SW480 (cell line): ENCODE measurements around the gene SRPK3.
"Not testable (repeated sequence)": the region's sequence is repeated elsewhere in the genome, so short reads cannot be mapped to it uniquely, and the experiment has no call there.

Experiments used
- DNase-seq: peaks from one replicate; pipeline ENCODE4 v3.0.0-alpha.2; 2016; ENCODE audit warnings: low spot score

SRPK3 gene

GRCh38 chrX:153745067-153745433 is 35.8 kb upstream of the SRPK3 start:
- DNase-seq: not testable (repeated sequence)

- no peak for DNase-seq
These were observed 34.5 kb upstream of the SRPK3 start for GRCh38 chrX:153746359-153746758.

DNA sequence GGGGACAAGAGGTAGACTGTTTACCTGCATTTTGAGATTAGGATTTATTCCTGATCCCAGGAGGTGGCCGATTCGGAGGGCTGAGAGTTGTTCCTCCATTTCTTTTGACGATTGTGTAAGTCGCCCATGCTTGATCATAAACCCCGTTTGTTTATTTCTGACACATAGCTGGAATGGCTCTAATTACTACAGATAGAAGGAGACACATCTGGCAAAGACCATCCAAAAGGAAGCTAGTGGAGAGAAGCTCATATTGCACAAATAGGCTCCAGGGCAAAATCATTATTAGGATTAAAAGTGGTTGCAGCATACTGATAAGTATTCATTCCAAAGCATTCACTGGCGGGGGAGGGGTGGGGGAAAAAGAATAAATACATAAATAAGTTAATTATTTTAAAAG is 33.9 kb upstream of the SRPK3 start:
- DNase-seq: not testable (repeated sequence)

DNA sequence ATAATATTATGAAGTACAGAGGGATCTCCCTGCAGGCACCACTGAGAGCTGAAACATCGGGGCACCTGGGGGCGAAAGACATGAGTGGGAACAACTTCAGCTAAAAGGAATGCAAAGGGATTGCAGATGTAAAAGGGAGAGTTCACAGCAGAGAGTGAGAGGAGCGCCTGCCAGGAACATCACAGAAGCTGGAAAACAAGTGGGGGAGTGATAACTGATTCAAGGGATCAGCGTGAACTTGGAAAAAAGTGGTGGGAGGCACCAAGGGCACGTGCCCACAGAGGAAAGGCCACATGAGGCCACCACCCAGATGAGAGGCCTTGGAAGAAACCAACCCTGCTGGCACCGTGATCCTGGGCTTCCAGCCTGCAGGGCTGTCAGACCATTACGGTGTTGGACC is 31.8 kb upstream of the SRPK3 start:
- not testable (repeated sequence) for DNase-seq

DNA sequence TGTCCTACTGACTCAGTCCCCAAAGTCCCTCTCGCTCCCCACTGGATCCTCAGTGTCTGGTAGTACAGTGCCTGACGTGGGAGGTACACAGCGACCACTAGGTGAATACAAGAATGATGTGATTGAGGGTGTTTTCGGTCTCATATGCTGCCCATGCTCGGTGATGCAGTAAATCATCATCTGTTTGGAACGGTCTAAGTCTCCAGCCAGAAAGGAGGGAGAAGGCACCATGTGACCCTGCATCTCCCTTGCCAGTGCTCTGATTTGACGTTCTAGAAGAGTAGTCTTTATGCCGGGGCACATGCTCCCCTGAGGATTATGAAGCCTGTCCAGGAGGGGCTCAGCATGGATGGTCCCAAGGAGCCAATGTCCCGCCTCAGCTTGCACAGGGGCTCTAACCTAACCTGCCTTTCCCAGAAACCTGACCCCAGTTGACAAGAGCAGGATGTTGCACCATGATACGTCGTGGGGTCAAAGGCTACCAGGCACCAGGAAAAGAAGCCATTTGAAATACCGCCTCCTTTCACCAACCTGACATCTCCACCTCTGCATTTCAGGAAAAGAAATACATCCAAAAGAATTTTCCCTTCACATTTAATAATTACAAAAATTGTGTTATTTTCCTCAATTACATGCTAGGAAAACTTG is 30.6 kb upstream of the SRPK3 start:
- DNase-seq: no peak

DNA sequence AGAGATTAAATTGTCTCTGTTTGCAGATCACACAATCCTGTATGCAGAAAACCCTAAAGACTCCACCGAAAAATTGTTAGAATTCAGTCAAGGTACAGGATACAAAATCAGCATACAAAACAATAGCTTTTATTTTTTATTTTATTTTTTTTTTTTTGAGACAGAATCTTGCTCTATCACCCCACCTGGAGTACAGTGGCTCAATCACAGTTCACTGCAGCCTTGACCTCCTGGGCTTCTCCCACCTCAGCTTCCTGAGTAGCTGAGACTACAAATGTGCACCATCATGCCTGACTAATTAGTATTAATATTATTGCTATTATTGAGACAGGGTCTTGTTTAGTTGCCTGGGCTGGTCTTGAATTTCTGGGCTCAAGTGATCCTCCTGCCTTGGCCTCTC is 25.7 kb upstream of the SRPK3 start:
- DNase-seq: no peak

GRCh38 chrX:153761863-153762262 is 19.0 kb upstream of the SRPK3 start:
- no peak for DNase-seq

GRCh38 chrX:153762626-153763173 is 18.1 kb upstream of the SRPK3 start:
- DNase-seq: no peak

DNA sequence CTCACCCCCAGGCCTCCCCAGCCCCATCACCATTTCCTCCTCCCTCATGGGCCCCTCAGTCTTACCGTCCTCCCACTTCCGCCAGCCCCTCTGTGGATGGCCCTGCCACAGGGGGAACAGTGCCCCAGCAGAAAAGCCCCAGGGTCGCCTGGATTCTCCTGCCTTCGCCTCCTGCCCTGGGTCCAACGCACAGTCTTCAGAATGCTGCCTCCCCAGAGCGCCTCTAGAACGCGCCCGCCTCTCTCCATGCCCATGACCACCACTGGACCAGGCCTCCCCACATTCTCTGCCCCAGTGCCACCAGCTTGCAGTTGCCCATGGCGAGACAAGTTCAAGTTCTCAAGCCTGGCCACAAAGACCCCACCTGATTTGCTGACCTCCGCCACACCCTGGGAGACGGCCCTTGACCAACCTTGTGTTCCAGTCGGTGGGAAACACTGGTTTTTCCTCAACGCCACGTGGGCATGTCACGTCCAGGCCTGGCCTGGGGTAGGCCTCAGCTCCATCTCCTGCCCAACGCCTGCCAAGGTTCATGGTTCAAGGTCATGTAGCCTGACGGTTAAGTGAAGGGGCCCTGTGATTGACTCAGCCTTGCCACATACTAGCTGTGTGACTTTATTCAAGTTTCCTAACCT is 17.4 kb upstream of the SRPK3 start:
- DNase-seq: no peak

GRCh38 chrX:153763989-153764755 is 16.7 kb upstream of the SRPK3 start, which contains the start of gene PLXNB3:
Gene PLXNB3 (plus strand): TSS chrX:153764249. CDS start chrX:153765536, 1,287 bp downstream.
- peak; percentile 80 for DNase-seq

DNA sequence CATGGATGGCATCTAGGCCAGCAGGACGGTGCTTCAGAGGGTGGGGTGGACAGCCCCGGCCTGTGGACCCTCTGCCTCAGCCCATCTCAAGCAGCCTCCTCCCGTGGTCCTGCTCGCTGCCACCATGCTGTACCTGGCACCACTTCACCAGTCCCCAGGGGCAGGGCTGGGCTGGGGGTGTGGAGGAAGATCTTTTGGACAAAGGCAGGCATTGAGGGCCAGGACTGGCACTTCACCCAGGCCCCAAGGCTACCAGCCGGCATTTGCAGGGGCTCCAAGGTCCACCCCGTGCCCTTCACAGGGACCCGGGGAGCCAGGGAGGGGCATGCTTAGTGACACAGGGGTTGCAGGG is 16.1 kb upstream of the SRPK3 start:
- no peak for DNase-seq

GRCh38 chrX:153765138-153766079 is 15.4 kb upstream of the SRPK3 start:
- DNase-seq: peak; percentile 47

- peak; percentile 91 for DNase-seq
These were observed 14.6 kb upstream of the SRPK3 start for GRCh38 chrX:153766098-153766817.

GRCh38 chrX:153766871-153767673 is 13.8 kb upstream of the SRPK3 start:
- DNase-seq: peak; percentile 42

- no peak for DNase-seq
These were observed 13.2 kb upstream of the SRPK3 start for GRCh38 chrX:153767674-153768055.

DNA sequence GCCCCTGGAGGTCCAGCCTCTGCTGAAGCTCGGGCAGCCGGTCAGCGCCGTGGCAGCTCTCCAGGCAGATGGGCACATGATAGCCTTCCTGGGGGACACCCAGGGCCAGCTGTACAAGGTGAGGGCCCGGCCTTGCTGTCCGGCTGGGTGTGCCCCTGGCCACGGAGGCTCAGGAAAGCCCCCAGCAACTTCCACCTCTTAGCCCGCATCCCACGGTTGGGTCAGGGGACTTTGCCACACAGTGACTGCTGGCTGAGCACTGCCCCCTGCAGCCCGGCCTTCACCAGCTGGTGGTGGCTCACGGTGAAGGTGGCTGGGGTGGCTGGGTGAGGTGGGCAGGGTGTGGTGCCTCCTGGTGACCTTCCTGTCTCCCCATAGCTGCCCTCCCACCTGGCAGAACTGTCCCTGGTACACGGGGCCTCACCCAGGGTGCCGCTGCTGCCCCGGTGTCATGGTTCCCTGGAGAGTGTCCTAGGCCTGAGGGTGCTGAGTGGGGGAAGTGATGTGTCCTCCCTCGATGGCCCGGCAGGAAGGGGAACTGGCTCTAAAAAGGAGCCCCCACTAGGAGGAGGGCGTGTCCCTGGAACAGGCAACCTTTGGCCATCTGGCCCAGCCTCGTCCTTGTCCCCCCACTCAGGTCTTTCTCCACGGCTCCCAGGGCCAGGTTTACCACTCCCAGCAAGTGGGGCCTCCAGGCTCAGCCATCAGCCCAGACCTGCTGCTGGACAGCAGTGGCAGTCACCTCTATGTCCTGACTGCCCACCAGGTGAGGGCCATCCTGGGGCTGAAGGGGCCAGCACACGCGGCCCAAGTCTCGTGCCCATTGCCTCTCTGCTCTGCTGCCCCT is 12.3 kb upstream of the SRPK3 start:
- no peak for DNase-seq

DNA sequence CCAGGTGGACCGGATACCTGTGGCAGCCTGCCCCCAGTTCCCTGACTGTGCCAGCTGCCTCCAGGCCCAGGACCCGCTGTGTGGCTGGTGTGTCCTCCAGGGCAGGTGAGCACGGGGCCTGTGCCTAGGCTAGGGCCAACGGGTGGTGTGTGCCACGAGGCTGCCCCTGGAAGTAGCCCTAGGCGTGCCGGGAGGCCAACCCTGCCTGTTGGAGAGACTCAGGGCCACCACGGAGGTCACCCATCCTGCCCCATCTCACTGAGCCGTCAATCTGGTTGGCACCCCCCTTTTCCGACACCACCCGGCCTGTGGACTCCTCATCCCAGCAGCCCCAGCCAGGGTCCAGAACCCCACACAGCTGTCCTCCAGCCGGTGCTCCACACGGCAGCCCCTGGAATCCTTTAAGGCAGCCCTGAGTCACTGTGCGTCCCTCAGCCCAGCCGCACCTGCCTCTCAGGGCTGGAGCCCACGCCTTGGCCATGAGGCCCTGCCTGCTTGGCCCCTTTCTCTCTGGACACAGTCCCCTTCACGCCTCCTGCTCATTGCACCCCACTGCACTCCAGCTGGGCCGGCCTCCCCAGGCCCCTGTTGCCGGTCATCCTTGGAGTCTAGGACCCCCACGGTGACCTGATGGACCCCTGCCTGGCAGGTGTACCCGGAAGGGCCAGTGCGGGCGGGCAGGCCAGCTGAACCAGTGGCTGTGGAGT is 11.5 kb upstream of the SRPK3 start:
- DNase-seq: no peak

- DNase-seq: no peak
These were observed 10.8 kb upstream of the SRPK3 start for GRCh38 chrX:153769865-153770600.
